HEK293T (cell line): ENCODE measurements around the gene GPD1L.

ENCODE experiments used
- CTBP1 ChIP-seq: fragments of 450-650 bp; IDR thresholded peaks from 2 replicates; pipeline ENCODE4 v1.6.1; 2016; ENCODE audit warnings: borderline replicate concordance
- FOXA1 ChIP-seq: fragments of 450-650 bp; IDR thresholded peaks from 2 replicates; pipeline ENCODE4 v1.6.1; 2016; ENCODE audit warnings: mild to moderate bottlenecking
- FOXK2 ChIP-seq: fragments of 450-650 bp; IDR thresholded peaks from 2 replicates; pipeline ENCODE4 v1.6.1; 2016; ENCODE audit warnings: mild to moderate bottlenecking
- LEF1 ChIP-seq: fragments of 450-650 bp; IDR thresholded peaks from 2 replicates; pipeline ENCODE4 v1.6.1; 2017; ENCODE audit warnings: mild to moderate bottlenecking, borderline replicate concordance

DNA sequence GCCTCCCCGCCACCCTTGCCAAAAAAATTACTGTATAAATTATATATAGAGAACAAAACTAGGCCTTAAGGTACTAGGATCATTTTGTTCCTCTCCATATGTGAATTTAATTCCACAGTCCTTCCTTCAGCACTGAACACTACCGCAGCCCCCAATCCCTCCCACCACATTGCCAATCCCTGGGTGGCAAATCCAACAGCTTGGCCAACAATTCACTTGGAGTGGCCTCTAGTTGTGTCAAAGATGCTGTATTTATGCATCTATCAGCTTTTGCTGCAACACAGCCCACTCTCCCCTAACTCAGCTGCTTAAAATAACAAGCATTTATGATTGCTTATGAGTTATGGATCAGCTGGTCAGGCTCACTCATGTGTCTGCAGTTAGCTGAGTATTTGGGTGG, 18.6 kb downstream of the GPD1L start:
- TF ChIP-seq FOXA1 (no peak), CTBP1 (no peak), FOXK2 (no peak), LEF1 (no peak)
